LNCaP clone FGC (cell line): ENCODE results near the gene DCHS2.
"Not testable (repeated sequence)": the region's sequence is repeated elsewhere in the genome, so short reads cannot be mapped to it uniquely, and the experiment has no call there.

Experiments used
- DNase-seq: peaks from one replicate; pipeline ENCODE4 v3.0.0-alpha.2; 2011; ENCODE audit warnings: low read depth
- H3K4me3 ChIP-seq: 2 replicates; pipeline ENCODE4 v1.5.1; 2011; ENCODE audit warnings: mild to moderate bottlenecking, low read depth, low read length, control low read depth
- CTCF ChIP-seq: IDR thresholded peaks from 2 replicates; pipeline ENCODE4 v1.5.1; 2012; ENCODE audit warnings: mild to moderate bottlenecking; ENCODE audit not compliant: control insufficient read depth, insufficient read depth; ENCODE audit errors: extremely low read depth

DCHS2 gene

DNA sequence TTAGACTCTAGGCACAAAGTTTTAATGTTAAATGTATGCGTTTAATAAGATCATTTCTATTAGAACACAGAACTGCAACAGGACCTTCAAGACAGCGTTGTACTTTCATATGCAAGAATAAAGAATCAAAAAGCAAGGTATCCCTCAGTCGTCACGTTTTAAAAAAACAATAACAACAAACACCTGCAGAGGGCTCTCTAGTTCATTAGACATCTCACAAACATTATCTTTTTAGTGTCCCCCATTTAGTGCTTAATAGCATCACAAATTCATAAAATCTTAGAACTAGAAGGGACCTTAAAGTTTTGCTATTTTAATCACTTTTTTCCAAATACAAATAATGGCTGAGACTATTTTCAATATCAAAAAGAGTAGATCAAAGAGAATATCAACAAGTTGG is 236.6 kb downstream of the DCHS2 start:
- no peak overlapping the region for H3K4me3 ChIP-seq
- TF ChIP-seq CTCF, result peak; percentile 19; the same call in 1 of the 2 replicates
- no peak for DNase-seq

DNA sequence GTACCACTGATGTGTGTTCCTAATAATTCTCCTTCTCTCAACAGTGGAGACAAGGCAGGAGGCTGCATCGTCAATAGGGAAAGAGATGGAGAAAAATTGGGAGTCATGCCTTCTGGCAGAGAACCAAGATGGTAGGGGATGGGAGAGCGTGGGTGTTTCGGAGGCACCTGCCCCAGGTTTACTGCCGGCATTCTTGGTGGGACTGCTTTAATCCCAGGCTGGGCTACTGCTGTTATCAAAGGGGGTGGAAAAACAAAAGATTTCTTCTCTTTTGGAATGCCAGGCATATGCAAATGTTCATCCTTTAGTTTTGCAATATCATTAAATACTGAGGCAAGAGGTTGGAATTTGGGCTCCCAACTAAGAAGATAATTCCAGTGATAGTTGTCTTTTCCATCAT is 257.0 kb downstream of the DCHS2 start:
- no peak overlapping the region for H3K4me3 ChIP-seq
- no peak for TF ChIP-seq CTCF
- no peak for DNase-seq

- no peak overlapping the region for H3K4me3 ChIP-seq
- no peak for DNase-seq
- TF ChIP-seq CTCF, result no peak
Observed at GRCh38 chr4:154231806-154232478, 259.7 kb downstream of the DCHS2 start.

GRCh38 chr4:154230723-154231122 is 260.9 kb downstream of the DCHS2 start:
- H3K4me3 ChIP-seq, result no peak overlapping the region
- TF ChIP-seq CTCF, result no peak
- no peak for DNase-seq

GRCh38 chr4:154230091-154230490 is 261.5 kb downstream of the DCHS2 start:
- DNase-seq, result no peak
- no peak overlapping the region for H3K4me3 ChIP-seq
- no peak for TF ChIP-seq CTCF

DNA sequence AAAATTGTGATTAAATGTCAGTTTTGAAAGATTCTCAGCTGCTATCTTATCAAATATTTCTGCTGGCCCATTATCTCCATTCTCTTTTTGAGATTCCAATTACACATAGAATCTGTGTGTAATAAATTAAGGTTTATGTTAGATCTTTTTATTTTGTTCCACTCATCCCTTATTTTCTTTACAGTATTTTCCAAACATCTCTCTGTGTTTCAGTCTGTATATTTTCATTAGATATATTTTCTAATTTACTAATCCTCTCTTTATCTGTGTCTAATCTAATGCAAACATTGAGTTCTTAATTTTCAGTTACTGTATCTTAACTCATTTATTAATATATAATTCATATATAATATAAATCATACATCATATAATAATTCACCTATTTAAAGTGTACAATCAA is 268.7 kb downstream of the DCHS2 start:
- H3K4me3 ChIP-seq, result no peak overlapping the region
- TF ChIP-seq CTCF, result no peak
- DNase-seq, result no peak

DNA sequence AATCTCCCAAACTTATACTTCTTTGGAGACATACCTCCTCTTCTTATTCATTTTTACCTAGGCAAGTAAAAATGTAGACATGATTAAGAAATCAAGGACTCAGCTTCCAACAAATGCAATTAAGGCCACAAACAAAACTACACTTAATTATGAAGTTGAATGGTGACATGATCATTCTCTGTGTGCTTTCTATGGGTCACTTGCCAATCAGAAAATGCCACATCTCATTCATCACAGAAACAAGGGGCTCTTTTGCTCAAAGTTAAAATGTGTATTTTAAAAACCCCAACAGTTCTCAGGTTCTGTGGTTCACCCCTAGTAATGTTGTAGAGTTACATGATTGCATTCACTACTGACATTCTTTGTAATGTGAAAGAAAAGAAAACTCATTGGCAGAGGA is 273.5 kb downstream of the DCHS2 start:
- no peak for DNase-seq
- H3K4me3 ChIP-seq, result no peak overlapping the region
- no peak for TF ChIP-seq CTCF

DNA sequence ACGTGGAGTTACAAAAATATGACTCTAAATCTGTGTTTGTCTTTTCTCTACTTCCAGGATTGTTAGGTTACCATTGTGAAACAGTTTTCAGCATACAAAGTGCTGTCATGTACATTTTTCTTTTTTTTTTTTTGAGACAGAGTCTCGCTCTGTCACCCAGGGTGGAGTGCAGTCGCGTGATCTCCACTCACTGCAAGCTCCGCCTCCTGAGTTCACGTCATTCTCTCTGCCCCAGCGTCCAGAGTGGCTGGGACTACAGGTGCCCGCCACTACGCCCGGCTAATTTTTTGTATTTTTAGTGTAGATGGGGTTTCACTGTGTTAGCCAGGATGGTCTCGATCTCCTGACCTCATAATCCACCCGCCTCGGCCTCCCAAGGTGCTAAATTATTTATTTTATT is 274.2 kb downstream of the DCHS2 start:
- not testable (repeated sequence) for H3K4me3 ChIP-seq, DNase-seq
